DOHH2 (cell line): ENCODE results near the gene TMEM131.

Experiments used
- CTCF ChIP-seq: fragments of 200-600 bp; sonication (generic); IDR thresholded peaks from one replicate; pipeline ENCODE4 v1.5.1; 2014; ENCODE audit warnings: antibody characterized with exemption, mild to moderate bottlenecking, low read depth, low read length; ENCODE audit not compliant: poor library complexity, severe bottlenecking
- EZH2phosphoT487 ChIP-seq: fragments of 200-600 bp; sonication (generic); IDR thresholded peaks from 2 replicates; pipeline ENCODE4 v1.6.1; 2017; ENCODE audit warnings: borderline replicate concordance, mild to moderate bottlenecking, antibody characterized with exemption, low read length, moderate library complexity, mixed read lengths

DNA sequence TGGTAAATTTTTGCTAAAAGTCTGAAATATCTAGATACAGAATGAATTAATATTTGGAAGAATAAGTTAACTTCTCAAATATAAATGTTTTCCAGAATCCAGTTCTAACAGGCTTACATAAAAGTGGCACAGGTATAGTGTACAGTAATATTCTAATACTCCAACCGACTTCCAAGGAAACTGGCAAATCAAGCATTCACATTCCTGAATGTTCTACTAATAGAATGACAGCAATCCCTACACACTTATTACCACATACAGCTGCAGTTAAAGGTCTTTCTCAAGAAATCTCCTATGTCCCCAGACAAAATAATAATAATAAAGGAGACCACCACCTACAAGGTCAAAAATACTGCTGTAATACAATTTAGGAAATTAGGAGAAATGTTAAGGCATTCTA lies 31.9 kb downstream of the TMEM131 start:
- TF ChIP-seq CTCF = no peak
- TF ChIP-seq EZH2phosphoT487 = no peak
